ENCODE data around the gene ARRDC1.
A peak's percentile ranks its signal among the peaks of the same experiment; 100 is the strongest.
"Not testable (repeated sequence)": the region's sequence is repeated elsewhere in the genome, so short reads cannot be mapped to it uniquely, and the experiment has no call there.

Gene ARRDC1

DNA sequence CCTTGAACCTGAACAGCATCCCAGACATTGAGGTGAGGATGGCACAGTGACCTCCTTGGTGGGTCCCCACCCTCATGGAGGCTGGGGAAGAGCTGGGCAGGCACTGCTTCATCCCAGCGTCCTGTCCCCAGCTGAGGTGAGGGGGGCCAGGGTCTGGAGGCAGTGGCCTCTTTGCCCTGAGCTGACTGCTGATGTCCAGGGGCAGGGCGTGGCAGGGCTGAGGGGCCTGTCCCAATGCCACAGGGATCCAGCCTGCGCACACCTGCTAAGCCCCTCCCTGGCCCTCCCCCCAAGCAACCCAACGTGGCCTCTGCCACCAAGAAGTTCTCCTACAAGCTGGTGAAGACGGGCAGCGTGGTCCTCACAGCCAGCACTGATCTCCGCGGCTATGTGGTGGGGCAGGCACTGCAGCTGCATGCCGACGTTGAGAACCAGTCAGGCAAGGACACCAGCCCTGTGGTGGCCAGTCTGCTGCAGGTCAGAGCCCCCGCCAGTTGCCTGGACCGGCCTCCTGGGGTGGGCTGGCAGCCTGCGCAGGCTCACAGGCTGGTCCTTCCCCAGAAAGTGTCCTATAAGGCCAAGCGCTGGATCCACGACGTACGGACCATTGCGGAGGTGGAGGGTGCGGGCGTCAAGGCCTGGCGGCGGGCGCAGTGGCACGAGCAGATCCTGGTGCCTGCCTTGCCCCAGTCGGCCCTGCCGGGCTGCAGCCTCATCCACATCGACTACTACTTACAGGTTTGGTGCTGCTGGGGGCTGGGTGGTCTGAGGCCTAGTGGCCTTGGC lies 8.4 kb downstream of the ARRDC1 start:
- DNase-seq (ENCODE audit: low spot score), result no peak

DNA sequence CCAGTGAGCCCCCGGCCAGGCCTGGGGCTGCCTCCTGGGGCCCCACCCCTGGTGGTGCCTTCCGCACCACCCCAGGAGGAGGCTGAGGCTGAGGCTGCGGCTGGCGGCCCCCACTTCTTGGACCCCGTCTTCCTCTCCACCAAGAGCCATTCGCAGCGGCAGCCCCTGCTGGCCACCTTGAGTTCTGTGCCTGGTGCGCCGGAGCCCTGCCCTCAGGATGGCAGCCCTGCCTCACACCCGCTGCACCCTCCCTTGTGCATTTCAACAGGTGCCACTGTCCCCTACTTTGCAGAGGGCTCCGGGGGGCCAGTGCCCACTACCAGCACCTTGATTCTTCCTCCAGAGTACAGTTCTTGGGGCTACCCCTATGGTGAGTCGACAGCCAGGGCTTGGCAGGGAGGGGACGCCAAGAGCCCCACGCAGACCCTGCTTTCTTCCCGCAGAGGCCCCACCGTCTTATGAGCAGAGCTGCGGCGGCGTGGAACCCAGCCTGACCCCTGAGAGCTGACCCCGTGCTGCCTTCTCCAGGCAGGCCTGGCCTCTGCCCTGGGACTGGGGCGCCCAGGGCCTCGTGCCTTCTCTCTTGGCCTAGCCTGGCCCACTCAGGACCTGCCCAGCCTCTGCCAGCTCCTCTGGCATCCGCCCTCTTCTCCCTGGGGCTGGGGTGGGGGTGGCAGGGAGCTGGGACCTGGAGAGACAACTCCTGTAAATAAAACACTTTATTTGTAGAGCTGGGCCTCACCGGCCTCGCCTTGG lies 9.3 kb downstream of the ARRDC1 start:
- no peak for DNase-seq (ENCODE audit: low spot score)

DNA sequence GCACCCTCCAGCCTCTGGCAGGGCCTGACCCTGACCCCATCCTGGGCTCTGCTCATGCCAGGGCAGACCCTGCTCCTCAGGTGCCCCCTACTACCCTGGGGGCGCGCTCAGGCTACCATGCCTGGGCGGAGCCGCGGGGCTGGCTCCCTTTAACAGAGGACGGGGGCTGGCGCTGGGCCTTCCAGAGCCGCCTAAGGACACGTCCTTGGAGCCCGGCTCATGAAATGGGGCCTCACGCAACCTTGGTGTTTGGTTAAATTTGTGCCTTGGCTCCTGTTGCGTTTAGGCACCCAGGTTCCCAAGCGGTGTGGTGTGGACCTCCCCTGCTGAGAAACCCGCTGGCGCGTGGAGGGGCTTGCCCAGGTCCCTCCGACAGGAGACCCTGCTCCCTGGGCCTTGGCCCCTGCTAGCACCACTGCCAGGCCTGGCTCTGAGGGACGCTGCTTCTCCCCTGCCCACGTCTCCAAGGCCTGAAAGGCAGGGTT lies 9.9 kb downstream of the ARRDC1 start:
- no peak for DNase-seq (ENCODE audit: low spot score)

DNA sequence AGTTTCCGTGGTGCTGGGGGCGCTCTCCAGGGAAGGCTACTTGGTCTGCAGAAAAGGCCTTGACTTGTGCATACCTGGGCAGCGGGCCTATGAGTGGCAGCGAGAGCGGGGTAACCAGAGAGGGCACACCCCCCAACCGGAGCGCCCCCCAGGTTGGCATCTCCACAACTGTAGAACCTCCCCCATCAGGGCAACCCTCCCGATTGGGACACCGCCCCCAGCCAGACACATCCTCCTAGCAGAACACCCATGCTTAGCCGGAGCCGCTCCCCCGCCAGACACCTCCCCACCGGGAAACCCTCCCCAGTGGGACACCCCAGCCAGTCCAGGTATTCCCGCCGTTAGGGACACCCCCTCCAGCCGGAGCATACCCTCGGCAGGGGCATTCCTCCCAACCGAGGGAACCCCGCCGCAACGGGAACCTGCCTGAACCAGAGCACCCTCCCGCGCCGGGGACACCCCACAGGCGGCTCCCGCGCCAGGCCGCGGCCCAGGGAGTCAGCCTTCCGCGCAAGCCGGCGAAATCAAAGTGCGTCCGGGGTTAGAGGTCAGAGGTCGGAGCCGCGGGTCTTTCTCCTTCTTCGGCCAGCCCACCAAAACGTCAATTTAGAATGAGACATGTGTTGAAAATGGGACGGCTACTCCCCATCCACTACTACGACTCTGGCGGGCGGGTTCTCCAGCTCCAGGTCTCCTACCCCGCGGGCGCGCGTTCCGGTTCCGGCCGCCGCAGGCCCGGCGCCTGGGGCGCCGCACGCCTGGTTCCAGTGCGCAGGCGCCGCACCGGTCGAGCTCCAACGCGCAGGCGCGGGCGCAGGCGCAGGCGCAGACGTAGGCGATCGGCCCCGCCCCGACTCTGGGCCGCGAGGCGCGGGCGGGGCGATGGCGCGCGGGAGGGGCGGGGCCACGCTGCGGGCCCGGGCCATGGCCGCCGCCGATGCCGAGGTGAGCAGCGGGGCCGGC lies 12.9 kb downstream of the ARRDC1 start, which contains the start of gene EHMT1:
Gene EHMT1, plus strand, starts transcription at position 901 of the 963 bp plus-strand sequence. Its CDS starts 24 bp downstream, at position 925.
- DNase-seq (ENCODE audit: low spot score), result peak; percentile 97

DNA sequence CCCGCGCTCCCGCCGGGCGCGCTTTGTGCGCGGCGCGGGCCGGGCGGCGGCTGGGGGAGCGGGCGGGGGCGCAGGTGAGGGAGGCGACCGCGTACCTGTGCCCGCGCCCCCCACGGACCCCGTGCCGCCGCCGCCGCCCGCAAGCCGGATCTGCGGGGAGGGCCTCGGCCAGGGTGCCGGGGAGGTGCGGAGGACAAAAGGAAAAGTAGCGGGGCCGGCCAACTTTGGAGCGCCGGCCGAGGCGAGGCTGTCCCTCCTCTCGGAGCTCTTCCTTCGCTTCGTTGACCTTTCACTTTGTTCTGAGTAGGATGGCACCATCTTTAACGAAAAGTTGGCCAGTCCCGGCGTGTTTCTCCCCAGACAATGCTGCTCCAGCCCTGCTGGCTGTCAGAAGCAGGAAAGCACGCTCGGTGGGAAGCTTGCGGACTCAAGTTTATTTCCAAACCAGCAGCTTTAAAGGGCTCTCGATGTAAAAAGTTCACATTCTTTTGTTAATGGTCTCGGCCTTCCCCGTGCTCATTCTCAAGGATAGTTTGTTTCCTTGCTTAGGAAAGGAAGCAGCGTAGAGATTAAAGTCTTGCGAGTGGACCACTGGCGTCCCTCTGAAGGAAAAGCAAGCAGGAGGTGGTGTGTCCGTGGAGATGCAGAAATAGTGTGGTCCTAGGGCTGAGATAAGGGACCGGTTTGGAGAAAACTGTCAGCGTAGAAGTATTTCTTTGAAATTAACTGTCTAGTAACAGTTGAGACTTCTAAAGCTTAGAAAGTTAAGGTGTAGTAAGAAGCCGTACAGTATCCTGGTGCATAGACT lies 14.0 kb downstream of the ARRDC1 start:
- DNase-seq (ENCODE audit: low spot score), result peak; percentile 65

DNA sequence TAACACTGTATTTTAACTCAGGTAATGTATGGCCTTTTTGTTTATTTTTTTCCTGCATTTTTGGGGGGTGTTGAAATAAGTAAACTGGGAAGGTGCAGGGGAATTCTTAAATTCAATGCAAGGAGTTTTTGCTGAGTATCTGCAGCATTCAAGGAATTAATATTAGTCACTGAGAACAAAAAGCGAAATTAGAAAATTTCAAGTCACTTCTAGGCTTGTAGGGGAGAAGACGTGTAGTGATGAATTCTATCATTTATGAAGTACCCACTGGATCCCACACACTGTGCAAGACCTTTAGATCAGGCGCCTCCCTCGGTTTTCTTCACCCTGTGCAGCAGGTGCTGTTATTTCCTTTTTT lies 14.5 kb downstream of the ARRDC1 start:
- no peak for DNase-seq (ENCODE audit: low spot score)

DNA sequence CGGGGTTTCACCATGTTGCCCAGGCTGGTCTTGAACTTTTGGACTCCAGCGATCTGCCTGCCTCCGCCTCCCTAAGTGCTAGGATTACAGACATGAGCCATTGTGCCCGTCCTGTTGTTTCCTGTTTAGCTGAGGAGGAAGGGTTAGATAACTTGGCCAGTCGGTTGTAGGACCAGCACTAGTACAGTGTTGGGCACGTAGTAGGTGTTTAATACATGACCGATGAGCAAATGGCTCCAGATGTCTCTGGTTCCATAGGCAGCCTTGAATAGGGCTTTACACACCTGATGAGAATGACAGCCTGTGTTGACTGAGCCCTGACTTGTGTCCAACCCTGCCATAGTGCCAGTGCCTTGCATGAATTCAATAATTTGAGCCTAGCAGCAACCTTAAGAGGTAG lies 15.1 kb downstream of the ARRDC1 start:
- no peak for DNase-seq (ENCODE audit: low spot score)

DNA sequence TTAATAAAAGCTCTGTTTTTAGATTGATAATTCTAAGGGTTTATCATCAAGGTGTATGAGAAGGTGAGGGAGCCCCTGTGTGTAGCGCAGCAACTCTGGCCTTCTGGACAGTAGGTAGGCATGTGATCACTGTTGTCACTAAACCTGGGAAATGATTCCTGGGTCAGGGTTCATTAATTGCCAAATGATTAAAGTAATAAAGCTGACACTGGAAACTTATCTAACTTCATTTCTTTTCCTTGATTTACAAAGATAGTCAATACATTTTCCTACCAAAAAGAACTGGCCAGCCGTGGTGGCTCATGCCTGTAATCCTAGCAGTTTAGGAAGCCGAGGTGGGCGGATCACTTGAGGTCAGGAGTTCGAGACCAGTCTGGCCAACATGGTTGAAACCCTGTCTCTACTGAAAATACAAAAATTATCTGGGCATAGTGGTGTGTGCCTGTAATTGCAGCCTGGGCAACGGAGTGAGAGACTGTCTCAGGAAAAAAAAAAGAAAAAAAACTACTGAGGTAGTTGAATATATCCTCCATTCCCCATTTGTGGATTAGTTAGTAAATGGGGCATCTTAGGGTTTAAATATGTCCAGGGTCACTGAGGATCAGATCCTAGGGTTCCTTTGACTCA lies 15.8 kb downstream of the ARRDC1 start:
- no peak for DNase-seq (ENCODE audit: low spot score)

DNA sequence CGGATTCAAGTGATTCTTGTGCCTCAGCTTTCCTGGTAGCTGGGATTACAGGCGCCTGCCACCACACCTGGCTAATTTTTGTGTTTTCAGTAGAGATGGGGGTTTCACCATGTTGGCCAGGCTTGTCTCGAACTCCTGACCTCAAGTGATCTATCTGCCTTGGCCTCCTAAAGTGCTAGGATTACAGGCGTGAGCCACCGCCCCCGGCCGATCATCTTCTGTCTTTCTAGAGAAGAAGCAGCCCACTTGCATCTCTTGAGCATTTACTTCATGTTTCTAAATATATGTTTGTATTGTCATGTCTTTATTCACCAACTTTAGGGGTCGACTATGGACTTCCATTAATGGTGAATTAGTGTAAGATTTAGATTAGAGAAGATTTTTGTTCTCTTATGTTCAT lies 16.7 kb downstream of the ARRDC1 start:
- not testable (repeated sequence) for DNase-seq (ENCODE audit: low spot score)

DNA sequence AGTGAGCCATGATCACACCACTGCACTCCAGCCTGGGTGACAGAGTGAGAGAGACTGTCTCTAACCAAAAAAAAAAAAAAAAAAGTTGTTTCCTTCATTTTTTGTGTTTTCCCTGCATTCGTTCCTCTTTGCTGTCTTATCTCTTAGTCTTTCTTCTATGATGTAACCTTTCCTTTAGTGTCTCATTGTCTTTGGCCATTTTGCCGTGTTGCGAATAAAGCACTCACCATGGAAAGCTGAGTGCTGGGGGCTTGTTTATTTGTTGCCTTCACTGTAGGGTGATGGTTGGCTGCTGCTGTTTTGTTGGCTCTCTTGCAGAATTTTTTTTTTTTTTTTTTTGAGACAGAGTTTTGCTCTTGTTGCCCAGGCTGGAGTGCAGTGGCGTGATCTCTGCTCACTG lies 21.0 kb downstream of the ARRDC1 start:
- DNase-seq (ENCODE audit: low spot score), result no peak

DNA sequence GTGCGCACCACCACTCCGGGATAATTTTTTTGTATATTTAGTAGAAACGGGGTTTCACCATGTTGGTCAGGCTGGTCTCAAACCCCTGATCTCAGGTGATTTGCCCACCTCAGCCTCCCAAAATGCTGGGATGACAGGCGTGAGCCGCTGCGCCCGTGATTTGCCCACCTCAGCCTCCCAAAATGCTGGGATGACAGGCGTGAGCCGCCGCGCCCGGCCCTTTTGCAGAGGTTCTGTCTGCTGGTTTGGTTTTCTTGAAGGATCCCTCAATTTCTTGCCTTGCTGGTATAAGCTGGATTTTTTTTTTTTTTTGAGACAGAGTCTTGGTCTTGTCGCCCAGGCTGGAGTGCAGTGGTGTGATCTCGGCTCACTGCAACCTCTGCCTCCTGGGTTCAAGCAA lies 21.9 kb downstream of the ARRDC1 start:
- DNase-seq (ENCODE audit: low spot score), result not testable (repeated sequence)

DNA sequence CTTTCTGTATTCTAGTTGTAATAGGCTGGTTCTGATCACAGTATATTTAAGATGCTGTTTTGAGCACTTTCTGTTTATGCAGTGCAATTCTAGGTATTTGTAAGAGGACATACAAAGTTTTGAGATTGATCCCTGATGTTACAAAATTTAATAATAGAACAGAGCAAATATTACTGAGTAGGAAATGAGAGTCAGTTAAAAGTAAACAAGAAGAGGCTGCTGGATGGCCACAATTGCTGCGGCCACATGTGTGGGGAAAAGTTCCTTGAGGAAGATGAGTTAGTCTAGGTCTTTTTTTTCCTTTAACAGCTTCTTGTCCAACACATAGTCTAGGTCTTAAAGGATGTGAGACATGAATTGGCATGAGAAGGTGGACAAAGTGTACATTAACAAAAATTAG lies 24.6 kb downstream of the ARRDC1 start:
- no peak for DNase-seq (ENCODE audit: low spot score)

DNA sequence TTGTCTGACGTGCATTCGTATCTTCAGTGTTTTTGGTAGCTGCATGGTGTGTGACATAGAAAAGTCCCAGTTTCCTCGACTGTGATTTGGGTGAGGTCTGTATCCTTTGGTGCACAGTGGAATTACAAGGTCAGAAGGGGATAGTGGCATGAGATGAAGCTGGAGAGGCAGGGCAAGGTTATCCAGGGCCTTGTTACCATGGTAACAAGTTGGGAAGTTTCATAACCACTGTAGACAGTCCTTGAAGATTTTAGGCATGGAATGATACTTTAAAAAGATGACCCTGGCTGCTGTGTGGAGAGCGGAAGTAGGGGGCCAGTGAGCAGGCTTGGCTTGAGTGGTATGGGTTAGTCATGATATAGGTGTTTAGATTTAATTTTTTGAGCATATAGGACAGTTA lies 25.2 kb downstream of the ARRDC1 start:
- no peak for DNase-seq (ENCODE audit: low spot score)

DNA sequence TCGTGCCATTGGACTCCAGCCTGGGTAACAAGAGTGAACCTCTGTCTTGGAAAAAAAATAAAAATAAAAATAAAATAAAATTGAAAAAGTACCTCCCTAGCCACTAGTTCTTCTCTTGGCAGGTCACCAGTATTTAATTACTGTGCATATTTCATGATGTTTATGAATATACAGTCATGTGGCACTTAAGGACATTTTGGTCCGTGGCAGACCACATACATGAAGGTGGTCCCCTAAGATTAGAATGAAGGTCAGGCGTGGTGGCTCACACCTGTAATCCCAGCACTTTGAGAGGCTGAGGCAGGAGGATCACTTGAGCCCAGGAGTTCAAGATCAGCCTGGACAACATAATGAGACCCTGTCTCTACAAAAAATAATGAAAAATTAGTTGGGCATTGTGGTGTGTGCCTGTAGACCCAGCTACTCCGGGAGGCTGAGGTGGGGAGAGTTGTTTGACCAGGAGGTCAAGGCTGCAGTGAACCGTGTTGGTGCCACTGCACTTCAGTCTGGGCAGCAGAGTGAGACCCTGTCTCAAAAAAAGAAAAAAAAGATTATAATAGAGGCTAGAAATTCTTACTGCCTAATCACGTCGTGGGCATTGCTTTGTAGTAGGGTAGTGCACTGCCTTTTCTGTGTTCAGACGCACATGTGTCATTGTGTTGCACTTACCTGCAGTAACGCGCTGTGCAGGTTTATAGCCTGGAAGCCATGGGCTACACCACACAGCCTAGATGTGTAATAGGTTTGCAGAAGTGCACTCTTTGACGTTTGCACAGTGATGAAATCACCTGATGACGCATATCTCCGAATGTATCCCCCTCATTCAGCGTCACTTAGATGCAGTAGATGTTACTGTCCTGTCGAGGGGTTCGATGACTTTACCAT lies 26.1 kb downstream of the ARRDC1 start:
- DNase-seq (ENCODE audit: low spot score), result no peak

DNA sequence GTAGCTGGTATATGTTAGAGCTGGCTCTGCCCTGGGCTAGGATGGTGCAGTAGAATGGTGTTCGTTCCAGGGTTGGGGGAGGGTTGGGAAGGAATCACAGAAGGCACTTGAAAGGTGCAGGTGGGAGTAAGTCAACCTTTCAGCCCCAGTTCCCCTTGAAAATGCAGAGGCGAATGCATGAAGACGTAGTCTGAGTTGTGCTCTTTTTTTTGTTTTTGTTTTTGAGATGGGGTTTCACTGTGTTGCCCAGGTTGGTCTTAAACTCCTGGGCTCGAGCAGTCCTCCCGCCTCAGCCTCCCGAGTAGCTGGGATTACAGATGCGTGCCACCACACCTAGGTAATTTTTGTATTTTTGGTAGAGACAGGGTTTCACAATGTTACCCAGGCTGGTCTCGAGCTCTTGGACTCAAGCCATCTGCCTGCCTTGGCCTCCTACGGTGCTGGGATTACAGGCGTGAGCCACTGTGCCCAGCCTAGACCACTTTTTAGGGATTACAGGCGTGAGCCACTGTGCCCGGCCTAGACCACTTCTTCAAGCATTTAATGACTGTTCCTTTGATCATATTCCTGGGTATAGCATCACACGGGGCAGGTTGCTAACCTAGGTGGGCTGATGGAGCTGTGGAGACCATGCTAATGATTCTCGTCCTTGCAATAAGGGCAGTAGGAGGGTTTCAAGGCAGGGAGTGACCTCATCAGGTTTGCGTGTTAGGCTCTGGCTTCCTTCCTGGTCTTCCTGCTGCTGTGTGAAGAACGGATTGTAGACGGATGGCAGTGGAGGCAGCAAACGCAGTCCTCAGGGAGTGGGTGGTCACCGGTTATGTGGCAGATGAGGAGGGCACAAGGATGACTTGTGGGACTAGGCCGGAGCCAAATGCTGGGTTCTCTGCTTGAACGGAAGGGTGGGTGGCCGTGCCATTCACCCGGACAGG lies 27.0 kb downstream of the ARRDC1 start:
- DNase-seq (ENCODE audit: low spot score), result no peak

DNA sequence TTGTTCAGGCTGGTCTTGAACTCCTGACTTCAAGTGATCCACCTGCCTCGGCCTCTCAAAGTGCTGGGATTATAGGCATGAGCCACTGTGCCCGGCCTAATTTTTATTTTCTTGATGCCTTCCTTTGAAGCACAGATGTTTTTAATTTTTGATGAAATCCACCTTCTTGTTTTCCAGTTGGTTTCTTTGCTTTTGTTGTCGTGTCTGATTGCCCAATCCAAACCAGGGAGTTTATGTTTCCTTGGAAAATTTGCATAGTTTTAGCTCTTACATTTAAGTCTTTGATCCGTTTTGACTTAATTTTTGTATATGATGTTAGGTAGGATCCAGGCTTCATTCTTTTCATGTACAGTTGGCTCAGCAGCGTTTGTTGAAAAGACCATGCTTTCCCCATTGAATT lies 28.5 kb downstream of the ARRDC1 start:
- no peak for DNase-seq (ENCODE audit: low spot score)

DNA sequence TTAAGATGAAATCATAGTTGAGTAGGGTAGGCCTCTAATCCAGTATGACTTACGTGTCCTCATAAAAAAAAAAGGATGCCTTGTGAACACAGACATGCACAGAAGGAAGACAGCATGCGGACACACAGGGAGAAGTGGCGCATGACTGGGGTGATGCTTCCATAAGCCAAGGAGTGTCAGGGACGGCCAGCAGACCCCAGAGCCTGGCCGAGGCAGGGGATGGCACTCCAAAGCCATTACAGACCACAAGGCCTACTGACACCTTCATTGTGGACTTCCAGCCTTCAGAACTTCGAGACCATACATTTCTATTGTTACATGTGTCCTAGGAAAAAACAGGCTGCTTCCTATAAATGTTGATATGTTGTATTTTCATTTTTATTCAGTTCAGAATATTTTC lies 33.2 kb downstream of the ARRDC1 start:
- DNase-seq (ENCODE audit: low spot score), result no peak

DNA sequence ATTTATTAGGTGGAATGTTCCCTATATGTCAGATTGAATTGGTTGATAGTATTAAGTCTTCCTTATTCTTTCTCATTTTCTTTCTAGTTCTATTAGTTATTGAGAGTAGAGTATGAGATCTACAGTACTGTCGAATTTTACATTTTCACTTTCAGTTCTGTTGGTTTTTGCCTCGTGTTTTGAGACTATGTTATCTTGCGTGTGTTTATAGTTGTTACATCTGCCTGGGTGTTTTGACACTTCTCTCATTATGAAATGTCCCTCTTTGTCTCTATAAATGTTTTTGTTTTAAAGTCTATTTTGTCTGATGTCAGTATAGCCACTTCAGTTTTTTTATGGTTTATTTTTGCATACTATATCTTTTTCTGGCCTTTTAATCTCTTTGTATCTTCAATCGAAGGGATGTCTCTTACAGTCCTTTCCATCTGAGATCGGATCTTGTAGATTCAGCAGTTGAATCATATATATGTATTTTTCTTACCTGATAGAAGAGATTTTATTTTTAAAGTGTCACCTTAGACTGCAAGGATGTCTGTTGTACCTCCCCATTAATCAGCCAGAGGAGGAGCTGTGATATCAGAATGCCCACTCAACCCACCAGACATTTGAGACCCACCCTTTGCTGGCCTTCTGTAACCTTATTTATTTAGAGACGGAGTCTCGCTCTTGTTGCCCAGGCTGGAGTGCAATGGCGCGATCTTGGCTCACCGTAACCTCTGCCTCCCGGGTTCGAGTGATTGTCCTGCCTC lies 34.0 kb downstream of the ARRDC1 start:
- DNase-seq (ENCODE audit: low spot score), result no peak
